ENCODE measurements around the gene PRDM15.

DNA sequence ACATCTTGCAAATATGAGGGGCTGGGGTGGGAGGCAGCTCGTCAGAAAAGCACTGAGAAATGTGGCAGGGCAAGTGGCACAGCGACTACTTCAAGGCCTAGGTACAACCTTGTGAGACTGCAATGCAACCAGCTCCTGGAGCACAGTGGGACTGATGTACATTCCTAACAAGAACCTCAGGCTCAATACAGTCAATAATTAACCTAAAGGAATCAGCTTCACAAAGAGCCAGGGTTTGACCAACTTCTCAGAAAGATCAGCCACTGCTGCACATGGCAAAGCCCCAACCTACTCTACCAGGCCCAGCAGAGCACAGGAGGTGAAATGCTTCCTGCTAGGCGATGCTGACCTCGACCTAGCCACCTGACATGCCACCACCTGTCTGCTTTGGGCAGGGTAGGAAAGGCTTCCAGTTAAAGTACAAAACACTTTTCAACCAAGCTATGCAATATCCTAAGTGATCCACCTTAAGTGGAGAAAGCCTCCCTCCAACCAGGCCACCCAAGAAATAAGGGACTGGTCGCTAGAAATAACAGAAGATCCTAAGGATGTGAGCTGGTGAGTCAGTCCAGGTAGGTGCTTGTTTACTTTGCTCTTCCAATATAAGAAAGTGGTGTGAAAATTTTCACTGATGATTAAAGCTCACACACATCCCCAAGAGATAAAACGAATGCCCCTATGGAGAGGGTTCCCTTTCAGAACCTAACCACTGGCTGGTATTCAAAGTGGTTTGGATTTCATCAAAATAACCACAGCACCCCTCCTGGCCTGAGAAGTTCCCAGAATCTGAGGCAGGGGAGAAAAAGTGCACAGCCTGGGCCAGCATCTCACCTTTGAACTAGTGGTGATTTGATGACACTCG lies 114.4 kb downstream of the PRDM15 start:
- TF ChIP-seq, protein P1, sequence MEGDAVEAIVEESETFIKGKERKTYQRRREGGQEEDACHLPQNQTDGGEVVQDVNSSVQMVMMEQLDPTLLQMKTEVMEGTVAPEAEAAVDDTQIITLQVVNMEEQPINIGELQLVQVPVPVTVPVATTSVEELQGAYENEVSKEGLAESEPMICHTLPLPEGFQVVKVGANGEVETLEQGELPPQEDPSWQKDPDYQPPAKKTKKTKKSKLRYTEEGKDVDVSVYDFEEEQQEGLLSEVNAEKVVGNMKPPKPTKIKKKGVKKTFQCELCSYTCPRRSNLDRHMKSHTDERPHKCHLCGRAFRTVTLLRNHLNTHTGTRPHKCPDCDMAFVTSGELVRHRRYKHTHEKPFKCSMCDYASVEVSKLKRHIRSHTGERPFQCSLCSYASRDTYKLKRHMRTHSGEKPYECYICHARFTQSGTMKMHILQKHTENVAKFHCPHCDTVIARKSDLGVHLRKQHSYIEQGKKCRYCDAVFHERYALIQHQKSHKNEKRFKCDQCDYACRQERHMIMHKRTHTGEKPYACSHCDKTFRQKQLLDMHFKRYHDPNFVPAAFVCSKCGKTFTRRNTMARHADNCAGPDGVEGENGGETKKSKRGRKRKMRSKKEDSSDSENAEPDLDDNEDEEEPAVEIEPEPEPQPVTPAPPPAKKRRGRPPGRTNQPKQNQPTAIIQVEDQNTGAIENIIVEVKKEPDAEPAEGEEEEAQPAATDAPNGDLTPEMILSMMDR (IDR thresholded peaks at IDR 0.05), result no peak
- no peak for TF ChIP-seq POLR2A (IDR thresholded peaks at IDR 0.05)
